Ecto neural progenitor cell (in vitro differentiated cells): Measurements from ENCODE around the gene TGM2.

ENCODE experiments used
- DNase-seq: peaks from one replicate; pipeline ENCODE4 v3.0.0-alpha.2; 2018; ENCODE audit warnings: low spot score

The TGM2 gene

GRCh38 chr20:38165089-38165965 lies at the start of gene TGM2:
TSS of gene TGM2 (minus strand) at chr20:38165270. CDS start at chr20:38165198, 72 bp downstream.
- DNase-seq: peak; percentile 82

GRCh38 chr20:38214256-38215193 lies 49.5 kb upstream of the TGM2 start:
- no peak for DNase-seq

GRCh38 chr20:38213607-38213940 lies 48.5 kb upstream of the TGM2 start:
- DNase-seq: no peak

- no peak for DNase-seq
Measured at GRCh38 chr20:38212806-38213606, 47.9 kb upstream of the TGM2 start.

- DNase-seq: no peak
Measured at GRCh38 chr20:38211200-38212097, 46.4 kb upstream of the TGM2 start.

- no peak for DNase-seq
Measured at GRCh38 chr20:38210741-38211140, 45.7 kb upstream of the TGM2 start.

- no peak for DNase-seq
Measured at GRCh38 chr20:38209736-38210405, 44.8 kb upstream of the TGM2 start.

- no peak for DNase-seq
Measured at GRCh38 chr20:38209054-38209675, 44.1 kb upstream of the TGM2 start.

- DNase-seq: no peak
Measured at GRCh38 chr20:38208523-38208922, 43.5 kb upstream of the TGM2 start.

- DNase-seq: no peak
Measured at GRCh38 chr20:38208088-38208487, 43.0 kb upstream of the TGM2 start.

- DNase-seq: no peak
Measured at GRCh38 chr20:38207621-38208020, 42.6 kb upstream of the TGM2 start.

GRCh38 chr20:38205001-38205400 lies 39.9 kb upstream of the TGM2 start:
- no peak for DNase-seq

GRCh38 chr20:38203981-38204357 lies 38.9 kb upstream of the TGM2 start:
- no peak for DNase-seq

GRCh38 chr20:38203337-38203980 lies 38.4 kb upstream of the TGM2 start:
- no peak for DNase-seq

- DNase-seq: no peak
Measured at GRCh38 chr20:38202982-38203293, 37.9 kb upstream of the TGM2 start.

- no peak for DNase-seq
Measured at GRCh38 chr20:38202153-38202981, 37.3 kb upstream of the TGM2 start.

GRCh38 chr20:38201356-38201755 lies 36.3 kb upstream of the TGM2 start:
- no peak for DNase-seq

- DNase-seq: no peak
Measured at GRCh38 chr20:38200646-38201045, 35.6 kb upstream of the TGM2 start.
